HT-29 (cell line): ENCODE measurements around the gene KRTAP3-1. TPM values are rescaled to one million over a fixed set of nuclear protein-coding genes. Genes with fewer than 3 reads are reported as not detected.
"Not testable (repeated sequence)": the region's sequence is repeated elsewhere in the genome, so short reads cannot be mapped to it uniquely, and the experiment has no call there.

Experiments used
- DNase-seq: peaks from one replicate; pipeline ENCODE4 v3.0.0-alpha.2; 2015; ENCODE audit warnings: low spot score
- total RNA-seq: library from RNA; depleted of rRNA; stranded (reverse); fragments of >200 nt; shearing (Covaris generic); gene quantifications from 2 replicates; pipeline ENCODE4 v1.2.3, GENCODE V29; 2014

KRTAP3-1 gene
- total RNA-seq, 1 experiment from 2014 or later = not detected

DNA sequence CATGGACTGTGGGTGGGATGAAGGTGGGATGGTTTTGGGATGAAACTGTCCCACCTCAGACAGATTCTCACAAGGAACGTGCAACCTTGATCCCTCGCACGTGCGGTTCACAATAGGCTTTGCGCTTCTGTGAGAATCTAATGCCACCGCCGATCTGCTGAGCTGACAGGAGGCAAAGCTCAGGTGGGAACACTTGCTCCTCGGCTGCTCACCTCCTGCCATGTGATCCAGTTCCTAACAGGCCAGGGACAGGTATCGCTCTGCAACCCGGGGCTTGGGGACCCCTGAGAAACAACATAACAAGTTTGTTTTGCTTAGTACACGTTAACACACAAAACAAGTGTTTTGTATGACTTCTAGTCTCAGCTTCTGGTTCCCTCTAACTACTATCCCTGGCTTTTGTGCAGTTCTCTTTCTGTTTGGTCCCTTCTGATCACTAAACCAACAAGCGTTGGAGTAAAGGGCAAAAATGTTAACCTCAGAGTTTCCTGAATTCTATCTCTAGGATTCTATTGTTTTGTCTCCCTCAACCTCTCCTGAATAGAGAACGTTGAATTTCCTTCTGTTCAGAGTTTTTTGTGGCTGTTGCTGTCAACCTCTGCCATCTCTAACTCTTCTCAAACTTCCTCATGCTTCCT, 7.8 kb upstream of the KRTAP3-1 start:
- DNase-seq = no peak

DNA sequence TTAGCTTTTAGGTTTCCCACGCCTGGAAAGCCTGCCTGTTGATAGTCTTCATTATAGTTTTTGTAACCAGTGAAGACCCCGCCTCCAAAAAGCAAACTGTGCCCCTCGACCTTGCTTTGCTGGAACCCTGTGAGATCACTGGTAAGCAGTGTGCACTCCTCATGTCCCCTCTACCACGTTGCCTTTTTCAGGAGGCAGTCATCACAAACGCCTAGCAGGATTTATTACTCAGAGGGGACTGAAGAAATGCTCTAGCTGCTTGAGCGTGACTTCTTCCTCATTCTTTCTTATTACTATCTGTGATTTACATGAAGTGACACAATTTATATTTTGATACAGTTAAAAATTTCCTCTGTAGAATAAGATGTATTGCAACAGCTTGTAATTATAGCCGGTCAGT, 6.5 kb upstream of the KRTAP3-1 start:
- no peak for DNase-seq

DNA sequence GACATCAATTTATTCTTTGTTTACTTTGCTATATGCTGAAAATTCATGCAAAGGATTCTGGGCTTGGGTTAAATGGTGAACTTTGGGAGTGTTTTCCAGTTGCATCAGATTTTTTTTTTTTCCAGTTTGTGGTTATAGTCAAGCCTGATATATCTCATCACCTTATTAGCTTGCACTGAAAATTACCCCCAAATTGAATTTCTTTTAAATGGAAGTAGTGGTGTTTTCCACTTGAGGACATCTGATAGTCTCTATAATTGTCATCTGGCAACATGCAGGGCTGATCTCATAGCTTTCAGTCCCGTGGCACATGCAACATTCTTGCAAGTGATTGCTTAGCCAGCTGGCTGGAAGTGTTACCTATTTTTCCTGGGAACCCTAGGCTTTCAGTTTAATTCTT, 4.7 kb upstream of the KRTAP3-1 start:
- DNase-seq = no peak

DNA sequence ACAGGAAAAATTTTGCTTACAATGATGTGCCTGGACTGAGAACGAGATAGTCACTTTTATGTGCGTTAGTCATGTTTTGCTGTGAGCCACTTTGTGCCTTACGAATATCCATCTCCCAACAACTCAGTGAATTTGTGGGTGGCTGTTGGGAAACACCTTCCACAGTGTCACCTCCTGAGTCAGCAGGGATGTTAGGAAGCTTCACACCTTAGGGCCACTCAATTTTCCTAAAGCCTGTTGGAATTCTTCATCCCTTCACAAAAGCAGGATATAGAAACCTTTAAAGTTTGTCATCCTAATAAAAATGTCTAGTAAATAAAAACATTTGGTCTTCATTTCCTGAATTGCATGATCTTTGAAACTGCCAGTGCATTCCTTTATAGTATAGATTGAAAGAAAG, 4.3 kb upstream of the KRTAP3-1 start:
- DNase-seq = no peak

DNA sequence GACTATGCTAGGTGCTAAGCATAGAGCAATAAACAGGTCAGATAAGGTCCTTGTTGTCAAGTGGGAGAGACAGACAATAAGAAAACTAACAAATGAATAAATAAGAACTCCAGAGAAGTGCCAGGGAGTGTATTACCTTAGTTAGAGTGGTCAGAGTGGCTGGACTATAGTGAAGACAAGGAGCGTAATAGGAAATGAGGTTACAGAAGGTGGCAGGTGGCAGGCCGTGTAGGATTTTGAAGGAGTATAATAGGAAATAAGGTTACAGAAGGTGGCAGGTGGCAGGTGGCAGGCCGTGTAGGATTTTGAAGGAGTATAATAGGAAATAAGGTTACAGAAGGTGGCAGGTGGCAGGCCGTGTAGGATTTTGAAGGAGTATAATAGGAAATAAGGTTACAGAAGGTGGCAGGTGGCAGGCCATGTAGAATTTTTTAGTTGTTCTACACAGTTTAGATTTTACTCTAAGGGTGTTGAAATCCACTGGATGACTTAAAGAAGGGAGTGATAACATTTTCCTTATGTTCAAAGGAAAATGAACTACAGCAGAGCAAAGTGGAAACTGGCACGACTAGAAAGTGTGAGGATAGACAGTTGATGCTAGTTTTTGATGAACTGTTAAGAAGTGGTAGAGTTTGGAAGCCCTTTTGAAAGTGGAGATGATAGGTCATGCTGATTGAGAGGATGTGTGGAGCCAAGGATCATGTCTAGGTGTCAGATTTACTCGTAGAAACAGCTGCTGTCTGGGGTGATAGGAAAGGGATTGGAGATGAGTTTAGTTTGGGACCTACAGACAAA, 3.6 kb upstream of the KRTAP3-1 start:
- no peak for DNase-seq

DNA sequence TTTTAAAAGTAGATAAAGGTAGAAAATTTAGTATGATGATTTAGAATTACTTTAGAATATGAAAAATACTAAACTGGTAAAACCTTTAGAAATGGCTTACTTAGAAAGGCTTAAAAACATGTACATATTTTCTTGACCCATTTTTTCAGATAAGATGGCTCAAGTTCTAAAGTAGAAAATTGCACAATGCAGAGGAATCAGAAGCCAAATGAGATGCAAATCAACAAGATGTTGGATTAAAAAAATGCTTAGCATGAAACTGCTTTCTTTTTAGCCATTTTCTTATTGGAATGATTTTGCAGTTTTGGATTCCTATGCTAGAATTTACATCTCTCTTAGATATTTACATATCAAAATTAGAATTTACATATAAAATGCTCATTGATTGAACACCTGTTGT, 1.5 kb upstream of the KRTAP3-1 start:
- no peak for DNase-seq

DNA sequence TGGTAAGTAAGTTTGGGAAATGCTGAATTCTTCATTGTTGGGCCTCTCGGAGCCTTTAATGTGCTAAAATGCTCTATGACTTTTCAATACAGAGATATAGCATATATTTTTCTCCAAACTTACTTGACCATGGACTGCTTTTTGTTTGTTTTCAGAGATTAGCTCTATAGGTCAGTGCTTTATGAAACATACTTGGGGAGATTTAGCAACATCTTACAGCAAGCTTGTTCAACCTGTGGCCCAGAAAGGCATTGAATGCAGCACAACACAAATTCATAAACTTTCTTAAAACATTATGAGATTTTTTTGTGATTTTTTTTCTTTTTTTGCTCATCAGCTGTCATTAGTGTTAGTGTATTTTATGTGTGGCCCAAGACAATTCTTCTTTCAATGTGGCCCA, 1.0 kb upstream of the KRTAP3-1 start:
- DNase-seq = no peak

DNA sequence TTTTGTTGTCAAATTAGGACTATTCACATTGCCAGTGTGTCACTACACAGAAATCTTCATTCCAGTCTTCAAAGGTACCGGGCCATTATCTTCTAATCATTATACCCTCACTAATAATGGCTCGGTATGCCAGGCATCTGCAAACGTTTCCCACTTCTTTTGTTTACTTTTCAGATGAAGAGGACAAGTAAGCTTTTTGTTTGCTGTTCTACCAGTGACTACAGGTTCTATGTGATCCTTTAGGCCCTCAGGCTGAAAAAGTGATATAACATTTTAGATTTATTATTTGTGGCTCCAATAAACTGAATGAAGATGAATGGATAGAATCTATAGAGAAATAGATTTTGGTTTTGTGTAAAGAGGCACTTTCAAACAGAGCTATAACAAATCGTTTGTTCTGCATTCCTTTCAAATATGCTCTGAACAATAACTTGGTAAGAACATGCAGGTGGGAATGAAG, 403 bp upstream of the KRTAP3-1 start:
- peak; percentile 51 for DNase-seq

DNA sequence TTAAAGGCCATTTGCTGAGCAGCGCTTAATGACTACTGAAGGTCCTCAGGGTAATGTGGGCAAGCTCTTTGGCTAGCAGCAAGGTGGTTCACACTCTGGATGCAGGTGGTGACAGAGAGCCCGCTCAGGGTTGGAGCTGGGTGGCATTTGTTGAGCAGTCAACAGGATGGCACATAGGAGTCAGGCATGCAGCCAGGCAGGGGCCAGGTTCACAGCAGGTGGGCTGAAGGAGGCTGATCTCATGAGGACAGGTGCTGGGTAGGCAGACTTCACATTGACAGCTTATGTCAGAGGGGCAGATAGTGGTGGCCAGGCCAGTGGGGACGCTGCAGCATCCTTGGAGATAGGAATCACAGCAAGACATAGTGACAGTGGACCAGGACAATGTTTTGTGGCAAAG, 4.5 kb downstream of the KRTAP3-1 start:
- no peak for DNase-seq

DNA sequence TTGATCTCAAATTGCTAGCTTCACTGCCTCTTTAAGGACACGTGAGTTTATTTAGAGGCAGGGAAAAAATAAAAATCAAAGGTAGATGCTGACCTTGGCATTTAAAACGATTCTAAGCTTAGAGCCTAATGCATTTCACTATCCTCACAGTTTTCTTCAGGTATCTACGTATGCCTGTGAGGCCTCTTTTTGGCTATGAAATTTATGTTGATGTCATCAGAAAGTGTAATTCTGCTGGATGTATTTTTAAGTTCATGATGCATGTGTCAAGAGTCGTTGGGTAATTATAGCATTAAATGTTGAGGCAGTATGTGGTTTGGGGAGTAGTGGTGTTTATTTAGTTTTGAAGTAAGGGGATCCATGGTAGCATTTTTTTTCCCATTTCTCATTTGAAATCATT, 5.0 kb downstream of the KRTAP3-1 start:
- DNase-seq = no peak

DNA sequence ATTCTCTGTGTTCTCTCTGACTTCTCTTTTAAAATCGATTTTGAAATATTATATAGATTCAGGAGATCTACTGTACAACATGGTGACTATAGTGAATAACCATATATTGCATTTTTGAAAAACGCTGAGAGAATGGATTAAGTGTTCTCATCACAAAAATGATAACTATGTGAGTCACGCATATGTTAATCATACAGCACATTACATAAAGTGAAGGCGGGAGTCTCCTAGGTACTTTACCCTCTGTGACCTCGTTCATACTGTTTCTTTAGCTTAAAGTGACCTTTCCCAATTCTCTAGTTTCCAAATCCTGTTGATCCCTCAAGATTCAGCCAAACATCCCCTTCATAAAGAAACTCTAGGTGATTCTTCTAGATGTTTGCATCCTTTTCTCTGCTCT, 6.1 kb downstream of the KRTAP3-1 start:
- peak; percentile 36 for DNase-seq

DNA sequence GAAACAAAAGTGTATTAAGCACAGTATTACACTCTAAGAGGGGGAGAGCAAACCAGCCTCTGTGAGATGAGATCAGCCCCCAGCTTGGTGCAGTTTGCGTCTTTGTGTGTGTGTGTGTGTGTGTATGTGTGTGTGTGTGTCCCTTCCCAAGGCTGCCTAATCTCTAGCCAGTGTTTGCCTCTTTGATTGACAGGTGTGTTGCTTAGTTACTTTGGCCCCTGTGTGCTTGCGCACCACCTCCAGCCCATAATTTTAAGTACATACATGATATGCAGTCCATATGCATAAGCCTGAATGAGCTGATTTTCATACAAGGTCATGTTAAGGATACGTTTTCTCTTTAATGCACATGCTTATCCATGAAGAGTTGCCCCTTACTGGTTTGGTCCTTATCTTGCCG, 7.1 kb downstream of the KRTAP3-1 start:
- DNase-seq = no peak

DNA sequence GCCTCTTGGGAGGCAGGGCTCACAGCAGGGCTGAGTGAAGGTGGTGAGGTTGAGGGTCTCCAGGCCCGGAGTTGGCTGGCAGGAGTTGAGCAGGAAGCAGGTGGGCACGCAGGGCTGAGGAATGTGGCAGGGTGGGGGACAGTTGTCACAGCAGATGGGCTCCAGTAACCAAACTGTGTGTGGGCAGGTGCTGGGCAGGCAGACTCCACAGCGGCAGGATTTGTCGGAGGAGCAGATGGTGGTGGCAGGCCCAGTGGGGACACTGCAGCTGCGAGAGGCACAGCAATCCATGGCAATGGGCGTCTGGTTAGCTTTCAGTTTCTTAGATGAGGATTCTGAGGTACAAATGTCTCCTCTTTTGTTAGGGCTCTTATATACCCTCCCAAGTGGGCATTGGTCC, 9.4 kb downstream of the KRTAP3-1 start, which contains the start of gene KRTAP3-2:
Gene KRTAP3-2 (minus strand): TSS at position 344 of the 400 bp plus-strand sequence. CDS start 53 bp downstream, at position 291.
- not testable (repeated sequence) for DNase-seq

DNA sequence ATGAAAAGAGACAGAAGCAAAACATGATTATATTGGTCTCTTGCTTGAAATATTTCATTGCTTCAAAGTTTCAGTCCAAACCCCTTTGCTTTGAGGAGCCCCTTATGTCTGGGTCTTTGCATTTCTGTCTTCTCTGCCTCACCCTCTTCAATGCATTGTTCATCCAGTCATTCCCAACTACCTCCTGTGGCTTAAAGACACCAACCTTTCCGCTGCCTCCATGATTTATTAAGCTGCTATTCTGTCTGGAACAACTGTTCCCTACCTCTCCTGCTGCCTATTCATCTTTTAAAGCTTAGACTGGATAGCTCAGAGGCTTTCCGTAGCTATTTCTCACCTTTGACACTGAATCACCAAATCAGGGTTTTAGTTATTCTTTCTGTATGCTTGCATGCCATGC, 11.6 kb downstream of the KRTAP3-1 start:
- DNase-seq = no peak

DNA sequence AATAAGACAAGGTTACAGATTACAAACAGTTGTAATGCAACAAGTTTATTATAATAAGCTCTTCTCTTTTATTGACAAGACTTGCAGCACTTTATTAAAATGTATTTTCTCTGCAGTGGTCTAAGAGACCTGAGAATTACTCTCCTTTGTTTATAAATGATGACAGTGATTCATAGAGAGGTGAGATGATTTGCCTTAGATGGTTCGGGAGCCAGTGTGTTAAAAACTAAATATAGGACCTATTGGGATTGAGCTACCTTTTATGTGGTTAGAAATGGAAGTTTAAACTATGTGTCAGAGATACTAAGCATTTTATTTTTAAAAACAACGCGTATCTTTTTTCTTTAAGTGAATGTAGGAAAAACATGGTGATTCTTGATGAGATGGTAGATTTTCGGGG, 12.1 kb downstream of the KRTAP3-1 start:
- DNase-seq = no peak

DNA sequence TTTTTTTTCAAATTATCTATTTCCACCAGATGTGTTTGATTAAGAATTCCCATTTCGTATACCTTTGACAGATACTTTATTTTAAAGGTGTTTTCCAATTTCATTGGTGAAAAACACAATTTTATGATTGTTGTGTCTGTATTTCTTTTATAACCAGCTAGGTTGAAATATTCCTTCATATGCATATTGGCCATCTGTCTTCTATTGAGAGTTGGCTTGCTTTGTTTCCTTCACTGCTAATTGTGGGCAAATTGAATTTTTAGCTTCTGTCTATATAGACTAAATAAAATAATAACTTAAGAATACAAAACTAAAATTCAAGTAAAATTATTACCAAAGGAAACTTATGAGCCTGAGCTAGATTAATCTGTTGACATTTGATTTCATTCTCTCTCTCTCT, 13.8 kb downstream of the KRTAP3-1 start:
- no peak for DNase-seq

DNA sequence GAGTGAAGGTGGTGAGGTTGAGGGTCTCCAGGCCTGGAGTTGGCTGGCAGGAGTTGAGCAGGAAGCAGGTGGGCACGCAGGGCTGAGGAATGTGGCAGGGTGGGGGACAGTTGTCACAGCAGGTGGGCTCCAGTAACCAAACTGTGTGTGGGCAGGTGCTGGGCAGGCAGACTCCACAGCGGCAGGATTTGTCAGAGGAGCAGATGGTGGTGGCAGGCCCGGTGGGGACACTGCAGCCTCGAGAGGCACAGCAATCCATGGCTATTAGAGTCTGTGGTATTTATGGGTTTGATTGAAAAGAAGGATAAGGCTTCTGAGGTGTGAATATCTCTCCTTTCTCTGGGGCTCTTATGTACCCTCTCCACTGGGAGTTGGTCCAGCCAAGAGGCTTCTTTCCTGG, 15.1 kb downstream of the KRTAP3-1 start, which contains the start of gene KRTAP3-3:
Gene KRTAP3-3 (minus strand): TSS at position 326 of the 400 bp plus-strand sequence. CDS start 67 bp downstream, at position 259.
- no peak for DNase-seq

DNA sequence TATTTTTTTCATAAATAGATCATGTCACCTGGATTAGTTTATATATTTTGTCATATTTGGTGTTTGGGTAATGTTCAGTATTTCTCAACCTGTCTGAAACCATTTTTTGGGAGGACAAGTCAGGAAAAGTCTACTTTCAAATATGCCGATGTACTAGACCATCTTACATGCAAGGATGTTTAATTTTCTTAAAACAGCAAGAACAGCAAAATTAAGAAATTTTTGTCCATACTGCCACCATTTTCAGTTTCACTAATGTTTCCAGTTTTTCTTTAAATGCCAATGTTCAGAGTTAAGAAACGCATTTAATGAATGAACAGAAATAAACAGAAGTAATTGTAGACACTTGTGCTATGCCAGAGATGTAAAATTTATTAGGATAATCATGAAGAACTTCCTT, 15.8 kb downstream of the KRTAP3-1 start:
- no peak for DNase-seq

DNA sequence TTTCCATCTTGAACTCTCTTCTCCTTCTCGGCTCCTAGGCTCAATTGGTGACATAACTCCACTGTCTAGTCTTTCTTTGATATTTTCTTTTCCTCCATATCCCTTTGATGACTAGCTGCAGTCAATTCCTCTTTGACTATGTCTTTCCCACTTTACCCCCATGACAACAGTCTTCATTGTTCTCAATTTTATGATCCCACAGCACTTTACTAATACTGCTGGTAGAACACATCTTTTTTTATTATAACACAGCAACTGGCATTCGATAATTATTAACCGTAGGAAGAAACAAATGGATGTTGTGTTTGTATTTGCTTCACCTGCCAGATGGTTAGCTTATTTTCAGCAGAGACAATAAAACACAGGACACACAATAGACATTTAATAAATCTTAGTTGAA, 16.3 kb downstream of the KRTAP3-1 start:
- DNase-seq = no peak

DNA sequence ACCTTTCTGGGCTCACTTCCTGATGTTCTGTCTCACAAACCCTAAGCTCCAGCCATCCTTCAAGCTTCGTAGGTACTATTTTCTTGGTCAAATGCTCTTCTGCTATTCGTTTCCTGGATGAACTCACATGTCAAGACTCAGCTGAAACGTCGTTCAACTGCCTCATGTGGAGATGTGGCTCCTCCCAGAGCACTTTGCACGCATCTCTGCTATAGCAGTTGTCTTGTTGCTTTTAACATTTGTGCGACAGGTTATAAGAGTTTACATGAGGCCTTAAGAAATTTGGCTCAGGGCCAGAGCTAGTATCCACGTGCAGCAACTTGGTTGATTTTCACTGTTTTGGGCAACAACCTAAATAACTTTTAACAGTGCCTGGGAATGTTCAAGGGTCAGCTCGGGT, 22.0 kb downstream of the KRTAP3-1 start:
- no peak for DNase-seq

DNA sequence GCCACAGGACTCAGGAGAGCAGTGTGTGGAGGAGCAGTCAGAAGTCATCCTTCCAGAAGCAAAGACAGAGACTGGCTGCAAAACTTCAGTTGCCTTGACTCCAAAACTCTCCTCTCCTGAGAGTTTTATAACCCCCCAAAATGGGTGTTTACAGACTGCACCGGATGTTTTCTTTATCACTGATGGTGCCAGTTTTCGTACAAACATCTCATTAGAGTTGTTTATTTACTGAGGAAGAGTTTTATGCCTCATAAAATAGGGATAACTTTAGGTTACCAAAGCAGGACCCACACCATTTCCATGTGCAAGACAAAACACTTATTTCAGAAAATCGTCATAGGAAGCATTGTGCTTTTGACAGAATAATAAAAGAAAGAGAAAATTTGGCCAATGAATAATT, 24.7 kb downstream of the KRTAP3-1 start, which contains the start of gene KRT40:
Gene KRT40 (minus strand): TSS at position 101 of the 400 bp plus-strand sequence. CDS start 53 bp downstream, at position 48.
- DNase-seq = no peak

DNA sequence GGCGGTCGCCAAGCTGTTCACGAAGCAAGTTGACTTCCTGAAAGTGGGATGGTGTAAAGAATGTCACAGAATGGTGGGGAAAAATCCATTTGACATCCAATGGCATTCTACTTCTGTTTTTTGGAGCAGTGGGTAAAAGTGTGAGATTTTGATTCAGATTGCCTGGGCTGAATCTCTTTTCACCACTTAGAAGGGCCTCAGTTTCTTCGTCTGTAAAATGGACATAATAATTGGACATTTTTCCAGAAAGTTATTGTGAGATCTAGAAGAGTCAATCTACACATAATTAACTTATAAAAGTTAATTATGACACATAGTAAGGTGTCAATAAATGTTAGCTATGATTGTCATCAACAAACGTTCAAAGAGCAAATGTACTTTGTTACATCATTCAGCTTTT, 27.8 kb downstream of the KRTAP3-1 start:
- DNase-seq = no peak

DNA sequence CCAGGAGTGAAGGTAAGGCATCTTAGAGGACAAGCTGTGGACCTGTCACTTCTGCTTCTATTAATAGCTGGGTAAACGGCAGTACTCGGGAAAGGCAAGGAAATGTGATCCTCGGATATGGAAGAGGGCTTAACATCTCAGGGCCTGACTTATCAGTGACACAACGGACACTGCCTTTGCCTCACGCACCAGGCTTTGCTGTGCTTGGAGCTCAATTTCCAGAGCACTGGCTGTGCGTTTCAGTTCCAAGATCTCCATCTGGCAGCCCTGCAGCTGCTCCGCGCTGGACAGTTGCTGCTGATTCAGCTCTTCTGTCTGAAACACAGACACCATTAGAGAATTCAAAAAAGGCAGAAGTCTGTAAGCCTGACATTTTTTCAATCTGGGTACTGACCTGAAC, 28.3 kb downstream of the KRTAP3-1 start:
- DNase-seq = no peak
